ENCODE data around the gene CDC42EP4.
"Not testable (repeated sequence)": the region's sequence is repeated elsewhere in the genome, so short reads cannot be mapped to it uniquely, and the experiment has no call there.

The CDC42EP4 gene

DNA sequence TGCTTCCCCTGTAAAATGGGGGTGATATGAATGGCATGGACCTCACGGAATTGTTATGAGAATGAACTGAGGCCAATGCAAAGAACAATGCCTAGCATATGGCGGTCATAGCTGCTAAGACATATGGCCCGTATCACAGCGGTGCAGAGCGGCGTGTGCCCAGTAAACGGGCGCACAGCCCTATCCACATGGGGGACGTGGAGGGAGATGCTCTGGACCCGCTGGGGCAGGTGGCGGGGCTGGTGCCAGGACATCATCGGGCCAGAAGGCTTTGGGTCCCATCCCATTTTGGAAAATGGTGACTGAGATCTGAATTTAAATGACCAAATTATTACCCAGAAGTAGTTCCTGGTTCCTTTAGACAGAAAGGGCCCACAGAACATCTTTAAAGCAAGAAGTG lies 31.6 kb downstream of the CDC42EP4 start:
- DNase-seq (ENCODE audit: low read depth in 2 of 2), result no peak

- DNase-seq (ENCODE audit: low read depth in 2 of 2), result no peak
Measured at GRCh38 chr17:73279704-73280103, 32.1 kb downstream of the CDC42EP4 start.

GRCh38 chr17:73278465-73279453 lies 33.0 kb downstream of the CDC42EP4 start:
- DNase-seq (ENCODE audit: low read depth in 2 of 2), result no peak

- DNase-seq (ENCODE audit: low read depth in 2 of 2), result no peak
Measured at GRCh38 chr17:73278049-73278464, 33.7 kb downstream of the CDC42EP4 start.

- DNase-seq (ENCODE audit: low read depth in 2 of 2), result no peak
Measured at GRCh38 chr17:73274490-73274889, 37.3 kb downstream of the CDC42EP4 start.

GRCh38 chr17:73272906-73273218 lies 38.9 kb downstream of the CDC42EP4 start:
- DNase-seq (ENCODE audit: low read depth in 2 of 2), result no peak

DNA sequence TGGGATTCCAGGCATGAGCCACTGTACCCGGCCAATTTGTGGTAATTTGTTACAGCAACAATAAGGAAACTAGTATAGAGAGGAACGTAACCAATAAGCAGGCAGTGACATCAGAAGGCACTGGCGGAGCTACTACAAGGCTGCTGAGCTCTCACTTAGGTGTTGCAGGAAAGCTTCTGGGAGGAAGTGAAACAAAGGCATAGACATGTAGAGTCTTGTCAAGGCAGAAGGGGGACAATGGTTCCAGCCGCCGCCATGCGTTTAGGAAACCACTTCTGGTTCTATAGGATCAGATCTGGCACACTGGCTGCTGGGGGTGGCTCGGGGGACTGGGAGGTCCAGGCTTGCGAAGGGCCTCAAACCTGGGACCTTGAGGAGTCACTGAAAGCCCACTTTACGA lies 40.7 kb downstream of the CDC42EP4 start:
- DNase-seq (ENCODE audit: low read depth in 2 of 2), result no peak

GRCh38 chr17:73269791-73270190 lies 42.0 kb downstream of the CDC42EP4 start:
- DNase-seq (ENCODE audit: low read depth in 2 of 2), result no peak

DNA sequence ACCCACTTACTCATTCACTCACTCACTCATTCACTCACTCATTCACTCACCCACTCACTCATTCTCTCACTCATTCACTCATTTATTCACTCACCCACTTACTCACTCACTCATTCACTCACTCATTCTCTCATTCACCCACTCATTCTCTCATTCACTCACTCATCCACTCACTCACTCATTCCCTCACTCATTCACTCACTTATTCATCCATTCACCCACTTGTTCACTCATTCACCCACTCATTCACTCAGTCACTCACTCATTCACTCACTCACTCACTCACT lies 42.5 kb downstream of the CDC42EP4 start:
- no peak for DNase-seq (ENCODE audit: low read depth in 2 of 2)

- DNase-seq (ENCODE audit: low read depth in 2 of 2), result no peak
Measured at GRCh38 chr17:73268582-73269328, 43.0 kb downstream of the CDC42EP4 start.

GRCh38 chr17:73267648-73268537 lies 43.9 kb downstream of the CDC42EP4 start:
- no peak for DNase-seq (ENCODE audit: low read depth in 2 of 2)

DNA sequence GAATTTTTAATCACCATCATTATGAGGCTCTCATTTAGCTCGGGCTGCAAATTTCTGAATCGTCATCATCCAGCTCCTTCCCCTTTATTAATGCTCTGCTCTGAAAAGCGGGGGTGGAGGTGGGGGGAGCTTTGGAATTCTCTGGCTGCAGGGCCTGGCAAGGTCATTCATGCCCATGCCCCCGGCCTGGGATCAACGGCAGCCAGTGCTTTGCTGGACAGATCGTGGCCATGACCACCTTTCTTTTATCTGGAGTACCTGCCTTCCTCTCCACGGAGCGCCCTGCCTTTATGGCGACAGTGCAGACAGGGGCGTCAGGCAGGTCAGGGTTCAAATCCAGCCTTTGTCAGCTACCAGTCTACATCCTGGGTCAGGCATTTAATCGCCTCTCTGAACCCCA lies 45.0 kb downstream of the CDC42EP4 start:
- no peak for DNase-seq (ENCODE audit: low read depth in 2 of 2)

DNA sequence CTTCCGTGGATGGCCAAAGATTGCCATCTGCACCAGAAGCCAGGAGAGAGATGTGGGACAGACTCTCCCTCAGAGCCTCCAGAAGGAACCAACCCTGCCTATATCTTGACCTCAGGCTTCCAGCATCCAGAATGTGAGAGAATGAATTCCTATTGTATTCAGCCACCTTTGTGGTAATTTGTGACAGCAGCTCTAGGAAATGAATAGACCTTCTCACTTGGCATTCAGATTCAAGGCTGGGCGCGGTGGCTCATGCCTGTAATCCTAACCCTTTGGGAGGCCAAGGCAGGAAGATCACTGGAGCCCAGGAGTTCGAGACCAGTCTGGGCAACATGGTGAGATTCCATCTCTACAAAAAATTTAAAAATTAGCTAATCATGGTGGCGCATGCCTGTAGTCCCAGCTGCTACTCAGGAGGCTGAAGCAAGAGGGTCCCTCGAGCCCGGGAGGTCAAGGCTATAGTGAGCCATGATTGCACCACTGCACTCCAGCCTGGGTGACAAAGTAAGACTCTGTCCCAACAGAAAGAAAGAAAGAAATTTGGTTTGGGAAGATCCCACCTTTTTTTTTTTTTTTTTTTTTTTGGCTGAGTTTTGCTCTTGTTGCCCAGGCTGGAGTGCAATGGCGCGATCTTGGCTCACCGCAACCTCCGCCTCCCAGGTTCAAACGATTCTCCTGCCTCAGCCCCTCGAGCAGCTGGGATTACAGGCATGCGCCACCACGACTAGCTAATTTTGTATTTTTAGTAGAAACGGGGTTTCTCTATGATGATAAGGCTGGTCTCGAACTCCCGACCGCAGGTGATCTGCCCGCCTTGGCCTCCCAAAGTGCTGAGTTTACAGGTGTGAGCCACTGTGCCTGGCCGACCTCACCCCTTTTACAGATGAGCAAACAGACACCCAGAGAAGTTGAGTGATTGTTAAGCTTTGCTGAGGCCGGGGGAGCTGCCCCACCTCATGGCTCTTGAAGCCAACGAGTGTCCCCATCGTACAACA lies 45.9 kb downstream of the CDC42EP4 start:
- no peak for DNase-seq (ENCODE audit: low read depth in 2 of 2)

- not testable (repeated sequence) for DNase-seq (ENCODE audit: low read depth in 2 of 2)
Measured at GRCh38 chr17:73264448-73264847, 47.4 kb downstream of the CDC42EP4 start.

GRCh38 chr17:73262676-73263642 lies 48.8 kb downstream of the CDC42EP4 start:
- DNase-seq (ENCODE audit: low read depth in 2 of 2), result no peak

GRCh38 chr17:73261952-73262675 lies 49.7 kb downstream of the CDC42EP4 start:
- DNase-seq (ENCODE audit: low read depth in 2 of 2), result no peak

- DNase-seq (ENCODE audit: low read depth in 2 of 2), result no peak
Measured at GRCh38 chr17:73261617-73261951, 50.2 kb downstream of the CDC42EP4 start, which contains the start of gene CPSF4L. TSS of gene CPSF4L (minus strand) at chr17:73261880. CDS start at chr17:73261818, 62 bp downstream.

- DNase-seq (ENCODE audit: low read depth in 2 of 2), result no peak
Measured at GRCh38 chr17:73257516-73257915, 54.3 kb downstream of the CDC42EP4 start.

DNA sequence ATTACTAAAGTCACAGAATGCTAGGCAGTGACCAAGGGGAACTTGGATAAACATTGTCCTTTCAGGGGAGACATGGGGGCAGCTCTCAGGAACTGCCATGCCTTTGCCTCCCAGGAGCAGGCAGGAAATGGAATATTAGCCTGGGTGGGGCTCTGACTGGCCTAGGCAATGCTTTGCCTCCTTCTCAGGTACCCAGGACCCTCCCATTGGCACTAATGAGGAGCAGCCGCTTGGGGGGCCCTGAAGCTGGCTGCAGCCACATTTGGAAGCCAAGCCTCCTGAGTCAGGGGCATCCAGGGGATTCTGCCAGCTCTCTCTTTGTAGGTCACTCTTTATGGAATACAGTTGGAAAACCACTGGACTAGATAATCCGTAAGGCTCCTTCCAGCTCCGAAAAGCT lies 55.6 kb downstream of the CDC42EP4 start:
- no peak for DNase-seq (ENCODE audit: low read depth in 2 of 2)
